GM12878 (cell line): ENCODE data around the gene UBAP1L. TPM values are rescaled to one million over a fixed set of nuclear protein-coding genes. Genes with fewer than 3 reads are reported as not detected.

Experiments
- ATAC-seq: fragments of 200-7000 bp; cut with Tn5 transposase; 3 replicates; pipeline ENCODE4 v1.9.1; 2020; ENCODE audit warnings: mild to moderate bottlenecking, moderate library complexity
- BruUV-seq: library from RNA; stranded (reverse); fragments of 400-500 nt; replicated peaks from 2 replicates; lab custom pipeline; 2021; lab: Mats Ljungman, UMichigan
- CTCF ChIA-PET: fragments of 300-600 bp; sonication (Branson Sonifier 250); formaldehyde crosslinking; extraction: SDS; loops from one replicate; lab custom pipeline; 2021; ENCODE audit warnings: inconsistent platforms; lab: Yijun Ruan, JAX
- POLR2A ChIA-PET: fragments of 350-600 bp; formaldehyde crosslinking; extraction: SDS; loops from one replicate; lab custom pipeline; 2021; ENCODE audit warnings: inconsistent platforms; lab: Charles Lee
- RAD21 ChIA-PET: fragments of 300-600 bp; sonication (Branson Sonifier 250); formaldehyde crosslinking; loops from one replicate; lab custom pipeline; 2023; ENCODE audit warnings: antibody characterized with exemption; ENCODE audit not compliant: unreplicated experiment; lab: Charles Lee
- SMC1A ChIA-PET: fragments of 300-600 bp; sonication (Branson Sonifier 250); formaldehyde crosslinking; loops from one replicate; lab custom pipeline; 2023; ENCODE audit not compliant: unreplicated experiment, uncharacterized antibody; lab: Charles Lee
- DNase-seq: peaks from one replicate; pipeline ENCODE4 v3.0.0-alpha.2; 2011; ENCODE audit warnings: low read depth, low spot score
- FAIRE-seq: peaks from 3 replicates; lab custom pipeline; 2011; peaks lifted over from hg19 to GRCh38; lab: Jason Lieb, UNC
- H2AFZ ChIP-seq: 2 replicates; pipeline ENCODE4 v1.6.0; 2011; ENCODE audit warnings: low read depth, low read length, control low read depth; ENCODE audit not compliant: control insufficient read depth
- H3K27ac ChIP-seq: 2 replicates; pipeline ENCODE4 v1.5.1; 2011; ENCODE audit warnings: control low read depth; ENCODE audit not compliant: control insufficient read depth, insufficient read depth
- H3K27me3 ChIP-seq, 2 experiments: replicated peaks in 1 of 2; 2 replicates each; pipeline versions ENCODE4 v1.6.0 to v1.6.1; 2011; ENCODE audit warnings: low read length in 1 of 2; ENCODE audit not compliant: control insufficient read depth in 2 of 2, insufficient read depth in 2 of 2
- H3K36me3 ChIP-seq, 2 experiments: 2 replicates each; pipeline ENCODE4 v1.5.1; 2011; ENCODE audit warnings: low read length in 1 of 2; ENCODE audit not compliant: control insufficient read depth in 2 of 2, insufficient read depth in 2 of 2
- H3K4me1 ChIP-seq: 2 replicates; pipeline ENCODE4 v1.6.1; 2011; ENCODE audit warnings: mild to moderate bottlenecking, low read length, moderate library complexity, mixed read lengths; ENCODE audit not compliant: control insufficient read depth, insufficient read depth
- H3K4me2 ChIP-seq: 2 replicates; pipeline ENCODE4 v1.6.0; 2011; ENCODE audit warnings: control low read depth; ENCODE audit not compliant: control insufficient read depth, insufficient read depth
- H3K4me3 ChIP-seq: fragments of 200-600 bp; sonication (generic); 2 replicates; pipeline ENCODE4 v1.5.1; 2016
- H3K79me2 ChIP-seq: 2 replicates; pipeline ENCODE4 v1.6.0; 2011; ENCODE audit warnings: low read length; ENCODE audit not compliant: control insufficient read depth, insufficient read depth
- H3K9ac ChIP-seq: 2 replicates; pipeline ENCODE4 v1.8.0; 2011; ENCODE audit warnings: low read length, control low read depth, mixed read lengths; ENCODE audit not compliant: control insufficient read depth, insufficient read depth
- H3K9me3 ChIP-seq: replicated peaks from 3 replicates; pipeline ENCODE4 v1.5.1; 2011; ENCODE audit warnings: mild to moderate bottlenecking, low read length; ENCODE audit not compliant: control insufficient read depth, insufficient read depth
- H4K20me1 ChIP-seq: 2 replicates; pipeline ENCODE4 v1.6.0; 2011; ENCODE audit not compliant: control insufficient read depth, insufficient read depth
- CEBPB ChIP-seq, 2 experiments: fragments of 150-350 bp in 1 of 2; IDR thresholded peaks; 2 replicates each; pipeline ENCODE4 v1.6.1; 2012 to 2014; ENCODE audit warnings: low read depth in 2 of 2, low read length in 2 of 2, borderline replicate concordance in 1 of 2, inconsistent platforms in 1 of 2
- FOS ChIP-seq: IDR thresholded peaks from 3 replicates; pipeline ENCODE4 v1.6.1; 2011; ENCODE audit warnings: borderline replicate concordance; ENCODE audit not compliant: insufficient read length; ENCODE audit errors: extremely low read depth
- IKZF1 ChIP-seq: fragments of 450-650 bp; conservative IDR thresholded peaks from 2 replicates; pipeline ENCODE4 v1.6.1; 2017; ENCODE audit warnings: antibody characterized with exemption, mild to moderate bottlenecking
- MTA2 ChIP-seq: fragments of 450-650 bp; IDR thresholded peaks from 2 replicates; pipeline ENCODE4 v1.6.1; 2016; ENCODE audit warnings: low read depth, mild to moderate bottlenecking, moderate library complexity
- PRDM15 ChIP-seq: fragments of 450-650 bp; formaldehyde crosslinking; IDR thresholded peaks from 2 replicates; pipeline ENCODE4 v1.4.0; 2020; ENCODE audit warnings: mild to moderate bottlenecking, moderate library complexity
- SMARCA5 ChIP-seq: fragments of 450-650 bp; IDR thresholded peaks from 2 replicates; pipeline ENCODE4 v1.6.1; 2017; ENCODE audit warnings: mild to moderate bottlenecking
- YY1 ChIP-seq: IDR thresholded peaks from 2 replicates; pipeline ENCODE4 v1.6.1; 2011; ENCODE audit warnings: low read depth, mild to moderate bottlenecking, low read length
- ZBED1 ChIP-seq: IDR thresholded peaks from 2 replicates; pipeline ENCODE4 v1.6.1; 2016; ENCODE audit warnings: borderline replicate concordance
- ZNF24 ChIP-seq: fragments of 450-650 bp; IDR thresholded peaks from 2 replicates; pipeline ENCODE4 v1.6.1; 2017; ENCODE audit warnings: antibody characterized with exemption, mild to moderate bottlenecking
- ZNF274 ChIP-seq: IDR thresholded peaks from one replicate; pipeline ENCODE4 v1.8.0; 2011; ENCODE audit not compliant: insufficient read length, insufficient read depth
- WGBS: methylation state at CpG from one replicate; pipeline ENCODE4 v1.1.6; 2016; ENCODE audit warnings: low lambda C conversion rate; ENCODE audit not compliant: insufficient replicate concordance, insufficient coverage; ENCODE audit errors: missing lambda C conversion rate; 5-methylcytosine and 5-hydroxymethylcytosine counted together
- in situ Hi-C: fragments of 300-500 bp; cut with MboI; formaldehyde crosslinking; loops from 9 replicates; pipeline ENCODE4 v1.14.3; 2018; ENCODE audit warnings: mixed read lengths
- intact Hi-C: fragments of 100-400 bp; cut with micrococcal nuclease; formaldehyde crosslinking; loops from one replicate; pipeline ENCODE4 v1.14.2; 2022; ENCODE audit not compliant: unreplicated experiment
- polyA plus RNA-seq, 11 experiments: library from polyadenylated mRNA; depleted of rRNA in 4 of 11; unstranded in 6 of 11; stranded (reverse) in 5 of 11; fragments of >200 nt; fragmentation: Nextera tagmentation in 4 of 11; fragmentation: Illumina TruSeq in 1 of 11; extraction: Ambion mirVana in 4 of 11; extraction: Trizol in 1 of 11; gene quantifications; 1 replicate in 1 of 11; 2 replicates in 10 of 11; pipeline versions ENCODE4 v1.2.1 to v1.2.3, GENCODE V29; 2011 to 2016; ENCODE audit warnings: inconsistent platforms in 2 of 11, missing spikeins in 2 of 11, low read depth in 1 of 11
- total RNA-seq, 4 experiments: library from RNA; depleted of rRNA in 3 of 4; stranded (reverse); fragments of >200 nt in 3 of 4; fragmentation: Illumina TruSeq in 1 of 4; extraction: Trizol in 1 of 4; gene quantifications; 2 replicates each; pipeline versions ENCODE4 v1.2.1 to v1.2.3, GENCODE V29; 2013 to 2021
- TF ChIP-seq, protein P1 (sequence below): fragments of 450-650 bp; IDR thresholded peaks from 2 replicates; pipeline ENCODE4 v1.6.1; 2017; ENCODE audit warnings: low read depth, mild to moderate bottlenecking, moderate library complexity
- TF ChIP-seq, protein P2 (sequence below): IDR thresholded peaks from 2 replicates; pipeline ENCODE4 v1.6.1; 2012; ENCODE audit warnings: low read depth, low read length, improper control_type of control experiment

Gene UBAP1L
- total and polyA plus RNA-seq, 10 of the 15 experiments (the other 5 are each of a cell fraction or from before 2014, with no cell fraction given), result 0.03 to 2.6 (median 1.0) TPM

GRCh38 chr15:65056106-65056505 lies 58.9 kb downstream of the UBAP1L start (continued):
- TF ChIP-seq, protein P1, sequence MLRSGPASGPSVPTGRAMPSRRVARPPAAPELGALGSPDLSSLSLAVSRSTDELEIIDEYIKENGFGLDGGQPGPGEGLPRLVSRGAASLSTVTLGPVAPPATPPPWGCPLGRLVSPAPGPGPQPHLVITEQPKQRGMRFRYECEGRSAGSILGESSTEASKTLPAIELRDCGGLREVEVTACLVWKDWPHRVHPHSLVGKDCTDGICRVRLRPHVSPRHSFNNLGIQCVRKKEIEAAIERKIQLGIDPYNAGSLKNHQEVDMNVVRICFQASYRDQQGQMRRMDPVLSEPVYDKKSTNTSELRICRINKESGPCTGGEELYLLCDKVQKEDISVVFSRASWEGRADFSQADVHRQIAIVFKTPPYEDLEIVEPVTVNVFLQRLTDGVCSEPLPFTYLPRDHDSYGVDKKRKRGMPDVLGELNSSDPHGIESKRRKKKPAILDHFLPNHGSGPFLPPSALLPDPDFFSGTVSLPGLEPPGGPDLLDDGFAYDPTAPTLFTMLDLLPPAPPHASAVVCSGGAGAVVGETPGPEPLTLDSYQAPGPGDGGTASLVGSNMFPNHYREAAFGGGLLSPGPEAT, result no peak
- TF ChIP-seq ZNF24, result no peak
- no peak for TF ChIP-seq SMARCA5

DNA sequence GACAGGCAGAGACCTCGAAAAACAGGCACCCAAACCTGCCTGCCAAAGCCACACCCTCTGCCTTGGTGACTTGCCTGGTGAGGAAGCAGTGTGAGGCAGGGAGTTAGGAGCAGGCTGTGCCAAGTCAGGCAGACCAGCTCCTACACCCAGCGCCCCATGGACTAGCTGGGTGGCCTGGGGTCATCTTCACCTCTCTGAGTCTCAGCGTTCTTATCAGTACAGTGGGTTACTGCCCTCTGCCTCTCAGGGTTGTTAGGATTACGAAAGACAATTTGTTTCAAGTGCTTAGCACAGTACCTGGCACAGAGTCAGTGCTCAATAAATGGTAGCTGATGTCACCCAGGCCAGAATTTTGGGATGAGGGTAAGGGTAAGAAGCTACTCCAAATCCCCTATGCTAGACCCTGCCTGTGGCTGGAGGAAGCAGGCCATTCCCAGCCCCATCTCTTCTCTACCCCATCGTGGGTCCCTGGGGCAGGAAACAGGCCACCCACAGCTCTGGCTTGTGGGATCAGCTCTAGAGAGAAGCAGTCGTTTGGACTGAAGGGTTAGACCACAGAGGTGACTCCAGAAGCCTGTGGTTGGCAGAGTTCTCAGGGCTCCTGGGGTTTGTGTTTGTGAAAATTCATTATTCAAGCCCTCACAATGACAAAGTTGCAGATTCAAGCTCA lies 59.7 kb downstream of the UBAP1L start:
- Histone ChIP-seq H3K27me3 (no peaks in the 10 kb centered on the region), H4K20me1 (no peaks in the 10 kb centered on the region), H3K4me2 (no peak overlapping the region), H3K4me3 (no peak overlapping the region), H3K9me3 (no peaks in the 10 kb centered on the region), H3K79me2 (no peaks in the 10 kb centered on the region), H3K4me1 (no peaks in the 10 kb centered on the region), H3K36me3 (no peaks in the 10 kb centered on the region), H2AFZ (no peak overlapping the region), H3K27ac (no peak overlapping the region), H3K9ac (no peak overlapping the region)
- ChIA-PET SMC1A (interaction anchor here (0.5 to 2.7 kb wide), 7 partner anchors 9 to 245 kb away, joined by 3 to 11 read pairs (median 4); no protein-coding TSS in a partner anchor), RAD21 (interaction anchor here (0.7 to 3.5 kb wide), 7 partner anchors 12 to 88 kb away, joined by 3 to 15 read pairs (median 4); no protein-coding TSS in a partner anchor), CTCF (interaction anchor here (0.9 to 4.1 kb wide), 17 partner anchors 9 to 330 kb away, joined by 3 to 38 read pairs (median 3); partner anchors contain the start of gene UBAP1L), POLR2A (interaction anchor here (0.5 to 1.7 kb wide), 3 partner anchors 12 to 231 kb away, joined by 3 to 6 read pairs (median 4); partner anchors contain the start of gene PARP16)
- no TSS peak for BruUV-seq
- 18% methylated on average over 6 of the region's 6 CpGs for WGBS
- in situ Hi-C loops (no loop called here), intact Hi-C loops (loop anchor here (2.0 kb wide), 2 partner anchors 23 to 241 kb away; partner anchors contain the start of gene RNU5A-1)
- ATAC-seq (no peak), DNase-seq (no peak), FAIRE-seq (no peak)
- TF ChIP-seq IKZF1, result no peak
- TF ChIP-seq CEBPB (IDR thresholded peaks at IDR 0.05; ENCODE audit: borderline replicate concordance in 1 of 2, low read depth in 2 of 2, low read length in 2 of 2), result no peak
- no peak for TF ChIP-seq ZBED1
- no peak for TF ChIP-seq YY1
- no peak for TF ChIP-seq ZNF274
- TF ChIP-seq, protein P2, sequence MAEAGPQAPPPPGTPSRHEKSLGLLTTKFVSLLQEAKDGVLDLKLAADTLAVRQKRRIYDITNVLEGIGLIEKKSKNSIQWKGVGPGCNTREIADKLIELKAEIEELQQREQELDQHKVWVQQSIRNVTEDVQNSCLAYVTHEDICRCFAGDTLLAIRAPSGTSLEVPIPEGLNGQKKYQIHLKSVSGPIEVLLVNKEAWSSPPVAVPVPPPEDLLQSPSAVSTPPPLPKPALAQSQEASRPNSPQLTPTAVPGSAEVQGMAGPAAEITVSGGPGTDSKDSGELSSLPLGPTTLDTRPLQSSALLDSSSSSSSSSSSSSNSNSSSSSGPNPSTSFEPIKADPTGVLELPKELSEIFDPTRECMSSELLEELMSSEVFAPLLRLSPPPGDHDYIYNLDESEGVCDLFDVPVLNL, result no peak
- no peak for TF ChIP-seq FOS
- TF ChIP-seq MTA2, result no peak
- TF ChIP-seq PRDM15 (CRISPR knock-in tag), result no peak
